Muscle of back (tissue), 13 donors: ENCODE results near the gene PTPRN. TPM values are rescaled to one million over a fixed set of nuclear protein-coding genes. Genes with fewer than 3 reads are reported as not detected.
"Not testable (repeated sequence)": the region's sequence is repeated elsewhere in the genome, so short reads cannot be mapped to it uniquely, and the experiment has no call there.

Experiments used
- DNase-seq, 3 donors: peaks; one replicate each; pipeline versions ENCODE4 v3.0.0 to v3.0.0-alpha.2; 2013
- long read RNA-seq, 9 donors: transcript quantifications; one replicate each; lab custom pipeline, GENCODE V29; 2026
- polyA plus RNA-seq, 10 donors: library from polyadenylated mRNA; unstranded; fragments of 120-200 nt; gene quantifications; one replicate each; pipeline ENCODE4 v1.2.1, GENCODE V29; 2013; ENCODE audit not compliant: insufficient read length in 10 of 10

The PTPRN gene
- under 1 TPM in 6 of 10 donors, not detected in 4; 0.15 to 0.75 (median 0.49) TPM for polyA plus RNA-seq
- long read RNA-seq, donor 1: 0 reads
- long read RNA-seq, donor 2: 0 reads
- long read RNA-seq, donor 3: 0 reads
- long read RNA-seq, donor 4: 0 reads
- long read RNA-seq, donor 5: 0 reads
- long read RNA-seq, donor 6: 0 reads
- long read RNA-seq, donor 7: 0 reads
- long read RNA-seq, donor 8: 0 reads
- long read RNA-seq, donor 9: 0 reads

GRCh38 chr2:219309278-219309677 is at the start of gene PTPRN:
Gene PTPRN (minus strand): TSS chr2:219309401. CDS start chr2:219309332, 69 bp downstream.
- DNase-seq: peak in 1 of 3 donors; percentile 64

GRCh38 chr2:219358170-219359075 is 49.2 kb upstream of the PTPRN start:
- no peak for DNase-seq

- DNase-seq: no peak
Observed at GRCh38 chr2:219356834-219357233, 47.6 kb upstream of the PTPRN start.

GRCh38 chr2:219354582-219354981 is 45.4 kb upstream of the PTPRN start:
- DNase-seq: no peak

- no peak for DNase-seq
Observed at GRCh38 chr2:219353129-219353528, 43.9 kb upstream of the PTPRN start.

GRCh38 chr2:219352448-219353023 is 43.3 kb upstream of the PTPRN start:
- DNase-seq: peak; percentile 24 to 40 (median 27)

- DNase-seq: peak in 1 of 3 donors; percentile 85
Observed at GRCh38 chr2:219350710-219351221, 41.6 kb upstream of the PTPRN start.

- no peak for DNase-seq
Observed at GRCh38 chr2:219350215-219350614, 41.0 kb upstream of the PTPRN start.

GRCh38 chr2:219344751-219345430 is 35.7 kb upstream of the PTPRN start:
- peak; percentile 37 to 68 (median 59) for DNase-seq

GRCh38 chr2:219335373-219335786 is 26.2 kb upstream of the PTPRN start:
- DNase-seq: no peak

GRCh38 chr2:219334076-219334475 is 24.9 kb upstream of the PTPRN start:
- no peak for DNase-seq

- no peak for DNase-seq
Observed at GRCh38 chr2:219332542-219332941, 23.3 kb upstream of the PTPRN start, which contains the start of gene RESP18. Gene RESP18 (minus strand): TSS chr2:219332744.

GRCh38 chr2:219331560-219332213 is 22.5 kb upstream of the PTPRN start:
- peak in 2 of 3 donors; percentile 66 to 75 for DNase-seq

GRCh38 chr2:219327719-219328118 is 18.5 kb upstream of the PTPRN start:
- DNase-seq: no peak

GRCh38 chr2:219325657-219326315 is 16.6 kb upstream of the PTPRN start:
- no peak for DNase-seq

GRCh38 chr2:219325136-219325535 is 15.9 kb upstream of the PTPRN start:
- no peak for DNase-seq

- no peak for DNase-seq
Observed at GRCh38 chr2:219323434-219323833, 14.2 kb upstream of the PTPRN start.

- no peak for DNase-seq
Observed at GRCh38 chr2:219314804-219315468, 5.7 kb upstream of the PTPRN start.

GRCh38 chr2:219312683-219313263 is 3.6 kb upstream of the PTPRN start:
- not testable (repeated sequence) for DNase-seq
